Right forelimb (tissue), 1 donor: ENCODE data around the gene HPCAL1.
A peak's percentile ranks its signal among the peaks of the same experiment; 100 is the strongest.

Experiments
- DNase-seq: peaks from one replicate; pipeline ENCODE4 v3.0.0-alpha.2; 2018

Gene HPCAL1

GRCh38 chr2:10473121-10473756 is 170.5 kb downstream of the HPCAL1 start:
- DNase-seq, result peak; percentile 18

- peak; percentile 37 for DNase-seq
These were observed 172.6 kb downstream of the HPCAL1 start for GRCh38 chr2:10475221-10475722.

GRCh38 chr2:10475811-10476660 is 173.3 kb downstream of the HPCAL1 start:
- peak; percentile 9 for DNase-seq

DNA sequence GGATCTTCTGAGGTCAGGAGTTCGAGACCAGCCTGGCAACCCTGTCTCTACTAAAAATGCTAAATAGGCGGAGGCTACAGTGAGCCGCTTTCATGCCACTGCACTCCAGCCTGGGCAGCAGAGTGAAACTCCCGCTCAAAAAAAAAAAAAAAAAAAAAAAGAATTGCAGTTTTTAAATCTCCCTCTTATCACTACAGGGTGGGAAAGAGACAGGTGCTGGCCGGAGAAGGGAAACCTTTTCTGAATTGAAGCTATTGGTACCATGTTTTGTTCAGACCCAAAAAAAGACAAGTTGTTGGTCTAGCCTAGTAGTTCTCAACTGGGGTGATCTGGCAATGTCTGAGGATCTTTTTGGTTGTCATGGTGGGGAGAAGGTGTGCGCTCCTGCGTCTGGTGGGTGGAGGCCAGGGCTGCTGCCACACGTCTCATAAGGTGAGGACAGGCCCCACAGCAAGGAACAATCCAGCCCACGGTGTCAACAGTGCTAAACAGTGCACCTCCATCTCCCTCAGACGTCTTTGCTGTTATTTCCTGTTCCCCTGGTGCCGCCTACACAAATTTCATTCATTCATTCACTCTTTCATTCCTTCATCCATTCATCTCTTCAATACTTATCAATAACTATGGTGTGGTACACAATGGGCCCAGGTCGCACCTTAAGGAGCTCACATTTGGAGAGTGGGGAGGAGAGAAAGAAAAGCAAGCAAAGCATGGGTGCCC is 174.2 kb downstream of the HPCAL1 start:
- DNase-seq, result peak; percentile 16
